ENCODE data around the gene GPR78. TPM values are rescaled to one million over a fixed set of nuclear protein-coding genes. Genes with fewer than 3 reads are reported as not detected.

Gene GPR78
- total RNA-seq, 1 experiment from 2014 or later: 3.4 TPM

GRCh38 chr4:8615366-8615765 lies 35.2 kb downstream of the GPR78 start:
- WGBS (ENCODE audit: extremely low coverage, insufficient read length, low lambda C conversion rate): no CpG with 5 or more reads among the region's 13 CpGs
- H3K36me3 Mint-ChIP-seq (ENCODE audit: insufficient read depth in 1 of 3, low read depth in 3 of 3): peaks cover 0 to 68% (median 59%) of the 10 kb centered on the region in 3 experiments; a peak in 5 of 7 replicates
- 0 out of 7 replicates have a peak overlapping the region, but pooled peaks of 1 of the 3 experiments have one; percentile 55 for H3K27ac Mint-ChIP-seq

More at GRCh38 chr4:8615366-8615765, 35.2 kb downstream of the GPR78 start:
- H4K8ac ChIP-seq (replicated peaks; ENCODE audit: insufficient read length, low read depth, low read length): no peak overlapping the region
- H2BK15ac ChIP-seq (ENCODE audit: low read depth, low read length): no peak overlapping the region
- no peak overlapping the region for H2BK12ac ChIP-seq (ENCODE audit: insufficient read length, low read depth, low read length)
- TF ChIP-seq CTCF (conservative IDR thresholded peaks at IDR 0.05): no peak
- no peaks in the 10 kb centered on the region for H3K79me2 ChIP-seq (ENCODE audit: insufficient read depth, low read length)
- H2AK5ac ChIP-seq (ENCODE audit: insufficient read length, low read length): no peak overlapping the region
- no peak overlapping the region for H2BK120ac ChIP-seq (ENCODE audit: low read depth, low read length, poor library complexity, severe bottlenecking)
- no peak overlapping the region for H2BK5ac ChIP-seq (ENCODE audit: insufficient read length, low read length)
- no peak overlapping the region for H4K91ac ChIP-seq (ENCODE audit: insufficient read length, low read depth, low read length)
- H3K9me3 Mint-ChIP-seq: no peaks in the 10 kb centered on the region
- H4K20me1 ChIP-seq (ENCODE audit: control insufficient read depth, insufficient read depth, insufficient read length): no peaks in the 10 kb centered on the region
- no peak overlapping the region for H3K4me3 Mint-ChIP-seq
- H3K56ac ChIP-seq (ENCODE audit: insufficient read length, low read depth, low read length): no peak overlapping the region
- no peaks in the 10 kb centered on the region for H3K23me2 ChIP-seq (ENCODE audit: insufficient read length, low read depth, low read length, poor library complexity, severe bottlenecking)
- H3K27me3 Mint-ChIP-seq (ENCODE audit: low read depth): peaks cover 4% of the 10 kb centered on the region; the same call in 1 of the 2 replicates
- H3K79me1 ChIP-seq (ENCODE audit: insufficient read depth, low read depth, low read length, poor library complexity, severe bottlenecking): no peaks in the 10 kb centered on the region
- no peak overlapping the region for H3T11ph ChIP-seq (ENCODE audit: low read length)
- H3K9me3 ChIP-seq (ENCODE audit: control insufficient read depth, low read depth, low read length): no peaks in the 10 kb centered on the region
- H3K27ac ChIP-seq (ENCODE audit: insufficient read length, low read depth, low read length): no peak overlapping the region
- H2AFZ ChIP-seq (ENCODE audit: low read length): no peak overlapping the region
- no peak overlapping the region for H3K4ac ChIP-seq (ENCODE audit: low read depth, low read length)
- no peak overlapping the region for H3K23ac ChIP-seq (ENCODE audit: insufficient read length, low read depth, low read length)
- no peaks in the 10 kb centered on the region for H3K27me3 ChIP-seq (ENCODE audit: insufficient read depth, low read length)
- no peak overlapping the region for H3K14ac ChIP-seq (ENCODE audit: insufficient read depth, low read length)
- no peak for DNase-seq
- H4K5ac ChIP-seq (ENCODE audit: insufficient read length, low read depth, low read length): no peak overlapping the region
- H3K4me2 ChIP-seq (ENCODE audit: insufficient read depth, insufficient read length, low read length): no peak overlapping the region
- H2BK20ac ChIP-seq (ENCODE audit: low read depth, low read length, poor library complexity, severe bottlenecking): no peak overlapping the region
- no peak overlapping the region for H3K18ac ChIP-seq (ENCODE audit: insufficient read length, low read depth, low read length)
- no peaks in the 10 kb centered on the region; a peak in 1 of 4 replicates for H3K4me1 Mint-ChIP-seq
- H3K4me1 ChIP-seq (ENCODE audit: insufficient read depth, low read length): no peaks in the 10 kb centered on the region
- H3K9ac ChIP-seq (ENCODE audit: extremely low read depth, insufficient read length, low read length): no peak overlapping the region
